GM21723 (cell line): ENCODE measurements around the gene HSPE1.
"Not testable (repeated sequence)": the region's sequence is repeated elsewhere in the genome, so short reads cannot be mapped to it uniquely, and the experiment has no call there.

Experiments used
- ATAC-seq: cut with Tn5 transposase; IDR thresholded peaks from one replicate; pipeline ENCODE4 v1.9.1; 2021; ENCODE audit warnings: mild to moderate bottlenecking, moderate library complexity; ENCODE audit not compliant: unreplicated experiment

HSPE1 gene

DNA sequence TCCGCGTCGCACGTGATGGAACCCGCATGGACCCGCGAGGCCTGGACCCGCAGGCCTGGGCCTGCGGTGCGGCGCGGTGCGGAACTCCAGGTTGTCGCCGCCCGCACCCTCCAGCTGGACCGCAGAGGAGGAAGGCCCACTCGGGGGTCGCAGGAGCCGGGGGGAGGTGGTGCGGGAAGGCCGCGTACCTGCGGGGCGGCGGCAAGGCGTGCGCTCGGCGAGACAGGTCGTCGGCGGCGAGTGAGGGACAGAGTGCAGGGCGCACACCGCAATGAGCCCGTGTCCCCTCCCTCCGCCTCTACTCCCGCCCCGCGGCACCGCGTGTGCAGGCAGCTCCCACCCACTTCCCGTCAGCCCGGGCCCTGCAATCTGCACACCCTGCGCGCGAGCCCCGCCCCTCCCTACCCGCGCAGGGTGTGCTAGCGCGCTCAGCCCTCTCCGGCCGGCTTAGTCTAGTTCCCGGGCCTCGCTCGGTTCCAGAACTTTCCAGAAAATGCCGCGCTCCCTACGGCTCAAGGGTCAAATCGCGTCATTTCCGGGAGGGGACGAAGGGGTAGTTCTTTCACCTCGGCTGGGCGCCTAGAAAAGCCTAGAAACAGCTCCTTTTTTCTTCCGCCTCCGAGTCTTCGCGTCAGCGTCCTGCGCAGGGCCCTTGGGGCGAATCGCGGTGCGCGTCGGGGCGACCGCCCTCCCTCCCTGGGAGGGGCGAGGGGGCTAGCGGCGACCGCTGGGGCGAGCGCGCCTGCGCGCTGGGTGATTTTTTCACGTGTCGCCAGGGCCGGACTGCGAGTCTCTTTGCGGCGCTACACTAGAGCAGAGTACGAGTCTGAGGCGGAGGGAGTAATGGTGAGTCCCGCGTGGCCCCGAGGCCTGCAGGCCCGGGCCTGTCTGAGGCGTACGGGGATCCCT is at the start of gene HSPE1, which contains the start of gene HSPD1:
HSPE1 (plus strand) TSS at position 786 of the 909 bp plus-strand sequence; CDS start at position 844, 58 bp downstream.
HSPD1 (minus strand) TSS at position 247 of the 909 bp plus-strand sequence. CDS start 992 bp downstream, outside the sequence.
- peak; percentile 81 for ATAC-seq

DNA sequence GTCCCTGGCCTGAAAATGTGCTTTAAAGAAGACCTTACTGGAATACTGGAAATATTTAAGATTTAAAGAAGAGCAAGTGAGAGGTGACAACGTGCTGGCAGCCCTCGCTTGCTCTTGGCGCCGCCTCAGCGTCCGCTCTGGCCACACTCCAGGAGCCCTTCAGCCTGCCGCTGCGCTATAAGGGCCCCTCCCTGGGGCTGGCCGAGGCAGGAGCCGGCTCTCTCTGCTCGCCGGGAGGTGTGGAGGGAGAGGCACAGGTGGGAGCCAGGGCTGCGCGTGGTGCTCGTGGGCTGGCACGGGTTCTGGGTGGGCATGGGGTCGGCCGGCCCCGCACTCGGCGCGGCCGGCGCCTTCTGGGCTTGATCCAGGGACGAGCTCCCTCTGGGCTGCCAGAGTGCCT is 49.7 kb upstream of the HSPE1 start:
- ATAC-seq = no peak

DNA sequence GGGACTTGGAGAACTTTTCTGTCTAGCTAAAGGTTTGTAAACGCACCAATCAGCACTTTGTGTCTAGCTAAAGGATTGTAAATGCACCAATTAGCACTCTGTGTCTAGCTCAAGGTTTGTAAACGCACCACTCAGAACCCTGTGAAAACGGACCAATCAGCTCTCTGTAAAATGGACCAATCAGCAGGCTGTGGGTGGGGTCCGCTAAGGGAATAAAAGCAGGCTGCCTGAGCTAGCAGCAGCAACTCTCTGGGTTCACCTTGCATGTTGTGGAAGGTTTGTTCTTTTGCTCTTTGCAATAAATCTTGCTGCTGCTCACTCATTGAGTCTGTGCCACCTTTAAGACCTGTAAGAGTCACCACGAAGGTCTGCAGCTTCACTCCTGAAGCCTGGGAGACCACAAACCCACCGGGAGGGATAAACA is 49.2 kb upstream of the HSPE1 start:
- ATAC-seq = not testable (repeated sequence)

DNA sequence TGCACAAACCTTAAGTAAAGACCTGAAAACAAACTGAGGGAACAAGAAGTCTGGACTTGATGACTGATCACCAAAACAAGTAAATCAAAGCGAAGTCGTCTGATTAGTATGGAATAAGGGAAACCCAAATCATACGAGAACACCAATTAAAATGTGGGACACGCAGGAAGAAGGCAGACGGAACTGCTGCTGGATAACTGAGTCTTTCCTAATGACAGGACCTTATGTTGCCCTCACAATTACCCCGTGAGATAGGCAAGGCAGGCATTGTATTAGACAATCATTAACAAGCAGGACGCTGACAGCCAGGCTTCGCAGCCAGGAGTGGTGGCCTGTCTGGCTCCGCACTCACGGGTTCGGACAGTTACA is 47.4 kb upstream of the HSPE1 start:
- no peak for ATAC-seq

DNA sequence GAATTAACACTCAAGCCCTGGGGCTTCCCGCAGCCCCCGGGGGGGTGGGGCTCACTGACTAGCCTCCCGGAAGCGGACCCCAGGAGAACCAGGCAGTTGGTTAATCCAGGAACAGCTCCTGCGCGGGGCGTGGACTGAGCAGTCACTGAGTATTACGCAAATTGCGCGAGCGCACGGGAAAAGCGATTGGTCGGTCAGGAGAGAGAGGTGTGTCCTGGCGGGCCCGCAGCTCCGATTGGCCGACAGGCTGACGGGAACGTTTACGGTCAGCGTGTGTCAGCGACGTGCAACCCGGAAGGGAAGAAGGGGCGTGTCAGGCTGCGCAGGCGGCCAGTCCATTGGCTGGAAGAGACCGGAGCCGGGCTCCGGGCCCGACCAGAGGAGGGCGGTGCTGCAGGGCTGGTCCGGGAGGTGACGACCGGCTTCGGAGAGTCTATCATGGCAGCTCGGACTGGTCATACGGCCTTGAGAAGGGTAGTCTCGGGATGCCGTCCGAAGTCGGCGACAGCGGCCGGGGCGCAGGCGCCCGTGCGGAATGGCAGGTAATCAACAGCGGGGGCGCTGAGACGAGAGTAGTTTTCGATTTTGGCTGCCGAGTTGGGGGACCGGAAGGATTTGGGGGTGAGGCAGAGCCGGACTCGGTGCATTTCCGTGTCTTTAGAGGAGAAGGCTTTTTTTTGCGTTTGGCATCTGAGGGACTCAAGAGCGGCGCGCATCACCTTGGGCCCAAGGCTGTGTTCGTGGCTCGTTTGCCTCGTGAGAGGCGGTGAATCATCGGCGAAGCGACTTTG is 46.9 kb upstream of the HSPE1 start, which contains the start of gene COQ10B:
COQ10B (plus strand) TSS at position 430 of the 791 bp plus-strand sequence; CDS start at position 439, 9 bp downstream.
- peak; percentile 96 for ATAC-seq

DNA sequence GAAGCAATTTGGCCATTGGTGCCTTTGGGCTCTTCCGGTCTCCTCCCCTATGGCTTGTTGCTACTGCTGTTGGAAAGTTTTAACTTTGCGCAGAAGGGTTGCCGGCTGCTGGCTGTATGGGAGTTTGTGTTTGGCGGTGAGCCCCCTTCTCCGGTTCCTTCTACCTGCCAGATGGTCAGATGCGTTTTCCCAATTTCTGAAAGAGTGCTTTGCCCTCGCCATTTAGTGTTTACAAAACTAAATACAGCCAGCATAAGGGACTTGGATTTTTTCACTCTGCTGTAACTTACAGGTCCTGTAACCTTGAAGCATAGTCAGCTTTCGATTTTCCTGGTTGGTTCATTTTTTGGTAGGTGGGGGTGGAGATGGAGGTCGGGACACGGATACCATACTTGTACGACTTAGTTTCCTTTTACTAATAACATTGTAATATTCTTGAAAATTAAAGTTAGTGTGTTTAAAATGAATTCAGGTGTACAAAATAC is 46.2 kb upstream of the HSPE1 start:
- ATAC-seq = peak; percentile 39

DNA sequence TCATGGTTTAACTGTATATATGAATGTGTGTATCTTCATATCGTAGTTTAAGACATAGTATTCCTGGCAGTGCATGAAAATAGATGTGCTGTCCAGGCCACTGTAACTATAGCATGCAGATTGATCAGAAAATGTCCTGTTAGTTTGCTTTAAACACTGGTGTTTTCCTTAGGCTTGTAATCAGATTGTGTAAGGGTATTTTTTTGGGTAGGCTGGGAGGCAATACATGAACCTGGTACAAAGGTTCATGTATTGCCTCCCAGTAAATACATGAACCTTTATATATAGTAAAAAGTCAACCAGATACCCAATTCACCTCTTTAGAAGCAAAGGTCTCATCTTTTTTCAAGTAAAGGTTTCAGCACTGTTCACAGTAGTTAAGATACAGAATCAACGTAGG is 45.3 kb upstream of the HSPE1 start:
- ATAC-seq = no peak

DNA sequence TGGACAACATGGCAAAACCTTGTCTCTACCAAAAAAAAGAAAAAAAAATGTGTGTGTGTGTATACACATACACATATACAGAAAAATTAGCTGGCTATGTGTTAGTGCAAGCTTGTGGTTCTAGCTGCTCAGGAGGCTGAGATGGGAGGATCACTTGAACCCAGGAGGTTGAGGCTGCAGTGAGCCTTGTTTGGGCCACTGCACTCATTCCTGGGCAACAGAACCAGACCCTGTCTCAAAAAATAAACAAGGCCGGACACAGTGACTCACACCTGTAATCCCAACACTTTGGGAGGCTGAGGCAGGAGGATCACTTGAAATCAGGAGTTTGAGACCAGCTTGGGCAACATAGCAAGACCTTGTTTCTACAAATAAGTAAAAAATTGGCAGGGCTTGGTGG is 44.8 kb upstream of the HSPE1 start:
- no peak for ATAC-seq

DNA sequence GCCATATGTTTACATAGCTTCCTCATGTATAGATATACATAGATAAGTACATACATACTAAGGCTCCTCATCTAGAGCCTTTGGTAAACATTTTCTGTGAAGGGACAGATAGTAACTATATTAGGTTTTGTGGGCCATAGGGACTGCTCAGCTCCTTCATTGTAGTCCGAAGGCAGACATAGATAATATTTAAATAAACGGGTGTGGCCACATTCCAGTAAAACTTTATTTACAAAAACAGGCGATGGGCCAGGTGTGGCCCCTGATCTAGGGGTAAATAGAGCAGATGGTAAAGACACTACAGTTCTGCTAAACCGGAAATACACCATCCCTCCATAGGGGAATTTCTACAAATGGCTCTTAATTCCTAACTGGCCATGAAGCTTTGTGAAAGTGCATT is 39.5 kb upstream of the HSPE1 start:
- no peak for ATAC-seq

DNA sequence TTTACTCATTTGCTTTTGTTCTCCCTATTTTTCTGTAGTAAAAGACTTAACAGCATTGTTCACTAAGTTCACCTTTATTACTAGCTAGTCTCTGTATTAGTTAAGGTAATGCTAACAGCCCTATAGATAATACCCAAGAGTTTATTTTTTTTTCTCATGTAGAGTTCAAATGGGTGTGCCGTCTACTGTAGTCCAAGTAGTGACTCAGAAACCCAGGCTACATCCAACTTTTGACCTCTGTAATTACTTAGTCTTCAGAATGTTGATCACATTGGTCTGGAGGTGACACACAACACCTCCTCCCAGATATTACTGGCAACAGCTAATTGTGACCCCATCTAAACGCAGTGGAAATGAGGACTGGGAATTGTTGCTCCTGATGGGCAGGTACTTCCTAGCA is 39.1 kb upstream of the HSPE1 start:
- ATAC-seq = no peak

DNA sequence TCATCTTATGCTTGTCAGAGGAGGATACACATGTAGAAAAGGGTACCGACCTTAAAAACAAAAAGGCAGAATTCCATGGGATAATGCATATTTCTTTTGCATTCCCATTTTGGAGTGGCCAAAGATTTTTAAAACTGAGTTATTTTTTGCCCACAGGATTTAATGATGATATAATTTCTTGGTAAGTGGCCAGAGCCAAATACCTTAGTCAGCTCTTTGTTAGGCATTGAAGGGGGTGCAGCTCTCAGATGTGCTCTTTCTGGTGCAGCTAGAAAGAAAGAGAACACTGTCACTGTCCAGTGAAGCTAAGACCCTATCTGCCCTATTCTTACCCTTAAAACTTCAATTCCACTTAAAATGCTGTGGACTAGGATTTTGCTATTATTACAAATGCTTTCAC is 36.0 kb upstream of the HSPE1 start:
- no peak for ATAC-seq

DNA sequence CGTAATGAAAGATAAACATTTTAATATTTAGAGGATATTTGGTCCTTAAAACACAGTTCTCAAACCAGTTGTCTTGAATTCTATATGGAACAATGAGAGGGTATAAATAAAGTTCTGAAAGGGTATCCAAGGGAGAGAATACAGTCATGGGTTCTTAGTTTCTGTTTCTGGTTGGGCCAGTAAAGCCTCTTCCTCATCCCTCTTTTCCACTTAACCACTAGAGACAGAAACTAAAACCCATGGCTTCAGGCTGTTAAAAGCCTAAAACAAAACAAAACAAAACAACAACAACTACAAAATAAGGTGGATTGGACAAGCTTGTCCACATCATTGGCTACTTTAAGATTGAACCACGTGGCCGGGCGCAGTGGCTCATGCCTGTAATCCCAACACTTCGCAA is 28.0 kb upstream of the HSPE1 start:
- no peak for ATAC-seq

DNA sequence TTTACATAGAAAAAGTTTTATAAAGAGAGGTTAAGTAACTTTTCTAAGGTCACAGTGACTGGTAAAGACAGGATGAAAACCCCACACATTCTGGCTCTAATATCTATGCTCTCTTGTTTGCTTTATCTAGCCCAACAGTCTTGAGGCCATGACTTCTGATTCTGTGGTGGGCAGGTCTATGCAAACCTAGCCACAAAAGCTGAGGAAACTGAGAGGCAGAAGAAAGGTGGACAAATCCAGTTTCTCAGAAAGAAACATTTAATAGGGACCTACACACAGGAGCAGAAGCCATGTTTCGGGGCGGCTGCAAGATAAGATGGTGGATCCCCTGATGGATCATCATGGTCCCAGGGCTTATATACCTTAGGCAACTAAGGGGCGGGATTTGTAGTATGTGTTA is 22.4 kb upstream of the HSPE1 start:
- no peak for ATAC-seq

DNA sequence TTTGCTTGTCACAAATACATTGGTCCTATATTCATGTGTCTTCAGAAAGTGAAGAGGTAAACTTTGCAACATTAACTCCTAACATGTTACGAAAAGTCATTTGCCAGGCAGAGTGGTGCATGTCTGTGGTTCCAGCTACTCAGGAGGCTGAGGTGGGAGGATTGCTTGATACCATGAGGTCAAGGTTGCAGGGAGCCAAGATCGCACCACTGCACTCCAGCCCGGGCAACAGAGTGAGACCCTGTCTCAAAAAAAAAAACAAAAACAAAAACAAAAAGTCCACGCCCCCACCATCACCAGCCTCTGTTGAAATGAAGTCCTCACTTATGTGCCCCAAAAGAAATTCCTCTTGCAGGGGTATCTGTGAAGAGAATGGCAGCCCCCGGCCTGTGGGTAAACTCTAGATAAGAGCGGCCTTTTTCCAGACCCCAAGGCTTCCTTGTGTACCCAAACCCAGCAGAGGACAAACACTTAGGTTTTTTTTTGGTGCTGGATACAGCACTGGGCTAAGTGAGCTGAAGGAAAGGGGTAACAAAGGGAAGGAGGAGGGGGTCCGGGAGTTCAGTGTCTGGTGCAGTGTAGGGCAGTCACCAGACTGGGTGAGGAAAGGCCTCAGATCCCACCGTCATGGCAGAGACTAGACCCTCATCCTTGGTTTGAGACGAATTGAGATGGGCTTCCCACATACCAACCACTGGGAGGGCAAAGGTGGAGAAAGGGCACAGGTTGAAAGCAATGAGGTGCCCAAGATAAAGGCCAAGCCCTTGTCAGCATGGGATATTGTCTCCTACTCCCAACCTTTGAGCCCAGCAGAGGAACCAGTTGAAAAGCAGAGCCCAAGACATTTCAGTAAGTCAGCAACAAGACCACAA is 19.8 kb upstream of the HSPE1 start:
- no peak for ATAC-seq

DNA sequence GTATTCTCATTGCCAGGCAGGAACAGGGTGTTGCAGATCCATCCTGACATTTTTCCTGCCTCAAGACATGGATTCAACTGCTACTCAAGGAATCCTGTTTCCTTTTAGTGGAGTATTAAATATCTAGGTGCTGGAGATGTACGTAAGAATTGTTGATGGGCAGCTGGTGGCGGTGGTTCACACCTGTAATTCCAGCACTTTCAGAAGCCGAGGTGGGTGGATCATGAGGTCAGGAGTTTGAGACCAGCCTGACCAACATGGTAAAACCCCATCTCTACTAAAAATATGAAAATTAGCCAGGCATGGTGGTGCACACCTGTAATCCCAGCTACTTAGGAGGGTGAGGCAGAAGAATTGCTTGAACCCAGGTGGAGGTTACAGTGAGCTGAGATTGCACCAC is 15.9 kb upstream of the HSPE1 start:
- not testable (repeated sequence) for ATAC-seq

DNA sequence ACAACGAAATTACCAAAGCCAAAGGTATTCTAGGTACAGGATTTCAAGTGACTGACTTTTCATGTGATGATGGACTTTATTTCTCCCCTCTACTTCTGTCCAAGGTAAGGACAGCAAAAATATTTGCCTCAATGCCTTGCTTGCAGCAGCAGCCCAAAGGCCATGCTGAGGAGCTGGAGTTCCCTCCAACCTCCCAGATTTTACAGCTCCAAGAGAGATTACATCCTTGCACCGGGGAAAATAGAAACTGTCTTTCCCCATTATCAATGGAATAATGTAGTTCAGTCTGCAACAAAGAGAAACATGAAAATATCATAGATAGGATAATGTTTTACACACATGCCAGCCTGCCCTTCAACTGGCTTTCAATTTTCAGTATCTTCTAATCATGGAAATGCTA is 14.0 kb upstream of the HSPE1 start:
- ATAC-seq = no peak

DNA sequence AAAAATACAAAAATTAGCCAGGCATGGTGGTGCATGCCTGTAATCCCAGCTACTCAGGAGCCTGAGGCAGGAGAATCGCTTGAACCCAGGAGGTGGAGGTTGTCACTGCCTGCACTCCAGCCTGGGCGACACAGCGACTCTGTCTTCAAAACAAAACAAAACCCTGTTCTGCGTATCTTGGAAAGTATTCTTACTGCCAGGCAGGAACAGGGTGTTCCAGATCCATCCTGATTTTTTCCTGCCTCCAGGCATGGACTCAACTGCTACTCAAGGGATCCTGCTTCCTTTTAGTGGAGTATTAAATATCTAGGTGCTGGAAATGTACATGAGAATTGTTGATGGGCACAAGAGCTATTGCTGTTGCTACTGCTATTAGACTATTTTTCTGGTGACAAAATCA is 12.8 kb upstream of the HSPE1 start:
- no peak for ATAC-seq

DNA sequence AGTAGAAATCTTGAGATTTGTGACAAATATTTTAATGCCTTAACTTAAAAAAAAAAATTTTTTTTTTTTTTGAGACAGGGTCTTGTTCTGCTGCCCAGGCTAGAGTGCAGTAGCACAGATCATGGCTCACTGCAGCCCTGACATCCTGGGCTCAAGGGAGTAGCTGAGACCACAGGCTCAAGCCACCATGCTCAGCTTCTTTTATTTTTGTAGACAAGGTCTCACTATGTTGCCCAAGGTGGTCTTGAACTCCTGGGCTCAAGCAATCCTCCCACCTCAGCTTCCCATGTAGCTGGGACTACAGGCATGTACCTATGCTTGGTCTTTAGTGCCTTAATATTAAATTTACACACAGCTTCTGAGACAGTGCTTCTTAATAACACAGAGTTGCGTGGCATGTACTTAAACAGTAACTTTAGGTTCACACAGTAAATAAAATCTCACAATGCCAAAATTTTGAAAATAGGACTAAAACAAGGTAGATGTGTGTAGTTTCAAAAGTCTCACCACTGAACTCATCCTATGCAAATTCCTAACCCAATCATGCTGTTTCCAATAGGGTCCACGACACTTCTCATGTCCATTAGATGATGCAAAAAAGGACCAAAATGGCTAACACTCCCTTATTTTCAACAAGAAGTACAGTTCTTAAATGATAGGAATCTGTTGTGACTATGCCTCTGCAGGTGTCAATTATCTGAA is 4.6 kb upstream of the HSPE1 start:
- ATAC-seq = no peak

DNA sequence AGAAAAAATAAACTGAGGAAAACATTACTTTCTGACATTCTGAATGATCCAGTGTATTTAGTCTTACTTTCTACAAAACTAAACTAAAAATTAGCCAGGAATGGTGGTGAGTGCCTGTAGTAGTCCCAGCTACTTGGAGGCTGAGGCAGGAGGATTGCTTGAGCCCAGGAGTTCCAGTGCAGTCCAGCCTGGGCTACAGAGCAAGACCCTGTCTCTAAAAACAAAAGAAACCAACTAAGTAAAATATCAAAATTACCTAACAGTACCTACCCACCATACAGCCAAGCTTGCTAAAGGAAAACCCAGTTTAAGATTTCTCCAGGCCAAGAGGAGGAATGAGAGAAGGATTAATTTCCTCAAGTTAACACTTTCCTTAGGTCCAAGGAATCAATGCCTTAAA is 3.5 kb upstream of the HSPE1 start:
- no peak for ATAC-seq

DNA sequence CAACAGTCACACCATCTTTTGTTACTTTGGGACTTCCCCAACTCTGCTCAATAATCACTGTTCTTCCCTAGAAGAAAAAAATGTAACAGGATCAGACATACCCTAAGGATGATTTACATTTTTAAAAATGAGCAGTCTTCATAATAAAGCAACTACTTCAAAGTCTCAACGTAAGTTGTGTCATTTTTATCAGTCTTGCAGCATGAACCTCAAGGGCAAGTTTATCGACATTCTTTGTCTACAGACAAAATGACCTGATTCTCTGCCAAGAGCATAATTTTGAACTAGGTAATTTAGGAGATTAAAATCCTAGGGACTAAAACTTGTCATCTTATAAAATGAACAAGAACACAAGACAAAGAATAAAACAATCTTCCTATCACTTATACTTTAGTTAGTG is 2.9 kb upstream of the HSPE1 start:
- ATAC-seq = no peak
